IMR-90 (cell line): Measurements from ENCODE around the gene SPP1.

ENCODE experiments used
- CTCF ChIP-seq: conservative IDR thresholded peaks from 2 replicates; pipeline ENCODE4 v1.5.1; 2012; ENCODE audit warnings: mild to moderate bottlenecking, low read depth, low read length, improper control_type of control experiment
- ELK1 ChIP-seq: fragments of 150-350 bp; IDR thresholded peaks from 2 replicates; pipeline ENCODE4 v1.6.1; 2016; ENCODE audit warnings: low read depth, mild to moderate bottlenecking, low read length, moderate library complexity, borderline replicate concordance
- FOS ChIP-seq: fragments of 150-350 bp; IDR thresholded peaks from 2 replicates; pipeline ENCODE4 v1.6.1; 2016; ENCODE audit warnings: low read depth, low read length
- MXI1 ChIP-seq: IDR thresholded peaks from 2 replicates; pipeline ENCODE4 v1.6.1; 2012; ENCODE audit warnings: low read depth, mild to moderate bottlenecking, low read length, moderate library complexity, borderline replicate concordance
- POLR2A ChIP-seq: IDR thresholded peaks from 2 replicates; pipeline ENCODE4 v1.6.1; 2012; ENCODE audit warnings: mild to moderate bottlenecking, low read depth, low read length
- RFX5 ChIP-seq: IDR thresholded peaks from 2 replicates; pipeline ENCODE4 v1.8.0; 2012; ENCODE audit warnings: low read depth, mild to moderate bottlenecking, low read length, moderate library complexity
- SMC3 ChIP-seq: fragments of 150-350 bp; IDR thresholded peaks from 2 replicates; pipeline ENCODE4 v1.6.1; 2016; ENCODE audit warnings: low read depth, mild to moderate bottlenecking, antibody characterized with exemption, low read length, moderate library complexity
- USF2 ChIP-seq: fragments of 150-350 bp; IDR thresholded peaks from 2 replicates; pipeline ENCODE4 v1.6.1; 2017; ENCODE audit warnings: mild to moderate bottlenecking, antibody characterized with exemption, low read length, low read depth

GRCh38 chr4:87982446-87983010 is 7.0 kb downstream of the SPP1 start:
- no peak for TF ChIP-seq CTCF
- TF ChIP-seq FOS, result no peak
- TF ChIP-seq MXI1, result no peak
- TF ChIP-seq SMC3, result no peak
- TF ChIP-seq ELK1, result no peak
- TF ChIP-seq RFX5, result no peak
- no peak for TF ChIP-seq POLR2A
- no peak for TF ChIP-seq USF2
